BLaER1 treated with 17β-estradiol and CSF1 and Interleukin-3, amounts not matched to agents 10 nM and 100 nM (cell line): Measurements from ENCODE around the gene CAMK1G.

ENCODE experiments used
- H3K27ac ChIP-seq, 11 experiments: shearing (Covaris generic); formaldehyde crosslinking; 2 replicates each; pipeline ENCODE4 v1.8.1; 2022
- H3K27me3 ChIP-seq, 11 experiments: shearing (Covaris generic); formaldehyde crosslinking; 2 replicates each; pipeline ENCODE4 v1.8.1; 2022
- H3K36me3 ChIP-seq, 11 experiments: shearing (Covaris generic); formaldehyde crosslinking; 2 replicates each; pipeline ENCODE4 v1.8.1; 2022
- H3K4me1 ChIP-seq, 10 experiments: shearing (Covaris generic); formaldehyde crosslinking; 2 replicates each; pipeline ENCODE4 v1.8.1; 2022
- H3K4me2 ChIP-seq, 11 experiments: shearing (Covaris generic); formaldehyde crosslinking; 2 replicates each; pipeline ENCODE4 v1.8.1; 2022
- H3K4me3 ChIP-seq, 10 experiments: shearing (Covaris generic); formaldehyde crosslinking; 2 replicates each; pipeline ENCODE4 v1.8.1; 2022
- H3K9ac ChIP-seq, 11 experiments: shearing (Covaris generic); formaldehyde crosslinking; 2 replicates each; pipeline ENCODE4 v1.8.1; 2022
- H3K9me3 ChIP-seq, 11 experiments: shearing (Covaris generic); formaldehyde crosslinking; replicated peaks in 1 of 11; 2 replicates each; pipeline ENCODE4 v1.8.1; 2022
- H4K20me1 ChIP-seq, 11 experiments: shearing (Covaris generic); formaldehyde crosslinking; 2 replicates each; pipeline ENCODE4 v1.8.1; 2022
- Cebpa-rat ChIP-seq, 11 experiments: shearing (Covaris generic); IDR thresholded peaks; 2 replicates each; pipeline ENCODE4 v1.8.1; 2022

CAMK1G gene

DNA sequence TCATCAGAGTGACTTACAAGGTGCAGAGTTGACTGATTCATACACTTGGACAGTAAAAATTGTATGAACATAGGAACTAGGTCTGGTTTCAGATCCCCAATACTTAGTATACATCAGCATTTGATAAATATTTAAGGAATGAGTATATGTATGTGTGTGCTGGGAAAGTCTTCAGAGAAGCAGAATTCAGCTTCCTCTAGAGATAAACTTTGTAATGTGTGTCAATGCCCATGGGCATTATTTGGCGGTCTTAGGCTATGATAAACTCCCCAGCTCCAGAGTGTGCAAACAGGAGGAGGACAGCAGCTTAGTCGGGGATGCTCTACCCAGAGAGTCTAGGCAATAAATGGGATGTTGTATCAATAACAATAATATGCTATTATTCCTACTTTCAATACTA, 2.9 kb upstream of the CAMK1G start:
- H3K27me3 ChIP-seq: no peaks in the 10 kb centered on the region
- H3K27ac ChIP-seq: no peak overlapping the region
- H3K4me3 ChIP-seq: no peak overlapping the region
- TF ChIP-seq Cebpa-rat (IDR thresholded peaks at IDR 0.05): no peak
- H3K4me2 ChIP-seq: no peak overlapping the region
- no peaks in the 10 kb centered on the region for H3K36me3 ChIP-seq
- no peaks in the 10 kb centered on the region for H3K4me1 ChIP-seq
- H3K9me3 ChIP-seq: no peaks in the 10 kb centered on the region
- H4K20me1 ChIP-seq: no peaks in the 10 kb centered on the region
- no peak overlapping the region for H3K9ac ChIP-seq

DNA sequence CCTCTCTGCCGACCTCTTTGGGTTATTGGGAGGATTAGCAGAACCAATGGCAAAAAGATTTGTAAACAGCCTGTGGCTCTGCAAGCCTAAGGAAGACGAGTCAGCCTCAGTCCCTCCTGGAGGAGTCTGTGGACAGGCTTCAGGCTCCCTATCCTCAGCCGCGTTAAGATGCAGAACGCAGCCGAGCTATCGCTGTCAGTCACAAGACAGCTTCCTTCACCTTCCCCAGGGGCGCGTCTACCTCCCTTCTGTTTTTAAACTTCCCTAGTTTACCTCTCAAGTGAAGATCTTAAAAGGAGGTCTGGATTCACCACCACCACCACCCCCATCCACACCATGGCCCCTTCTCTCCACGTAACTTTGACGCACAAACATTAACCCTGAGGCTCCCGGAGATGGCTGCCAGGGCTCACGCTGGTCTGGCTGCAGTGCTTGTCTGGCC, 738 bp downstream of the CAMK1G start:
- no peak for TF ChIP-seq Cebpa-rat (IDR thresholded peaks at IDR 0.05)
- Histone ChIP-seq H3K27ac (no peak overlapping the region), H3K27me3 (no peaks in the 10 kb centered on the region), H3K9me3 (peaks cover 0 to 15% (median 9%) of the 10 kb centered on the region in 11 experiments; a peak in 10 of 22 replicates), H4K20me1 (no peaks in the 10 kb centered on the region), H3K4me2 (no peak overlapping the region), H3K4me3 (no peak overlapping the region), H3K9ac (no peak overlapping the region), H3K36me3 (no peaks in the 10 kb centered on the region), H3K4me1 (no peaks in the 10 kb centered on the region)

DNA sequence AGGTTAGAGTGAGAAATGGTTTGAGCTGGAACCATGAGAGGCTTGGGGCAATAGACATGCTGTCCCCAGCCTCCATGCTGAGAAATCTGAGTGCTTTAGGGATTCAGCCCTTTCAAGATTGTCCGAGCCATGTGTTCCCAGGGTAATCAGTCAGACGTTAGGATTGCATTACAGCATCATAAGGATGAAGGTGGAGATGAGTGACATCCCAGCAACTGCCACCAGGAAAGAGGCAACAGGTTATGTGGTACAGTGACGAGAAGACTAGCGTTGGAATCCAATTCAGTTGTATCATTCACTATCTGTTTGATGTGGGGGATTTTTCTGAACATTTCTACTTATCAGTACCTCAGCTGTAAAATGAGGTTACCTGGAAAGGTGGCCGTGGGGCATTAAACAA, 1.7 kb downstream of the CAMK1G start:
- H3K9ac ChIP-seq: no peak overlapping the region
- no peak overlapping the region for H3K4me3 ChIP-seq

DNA sequence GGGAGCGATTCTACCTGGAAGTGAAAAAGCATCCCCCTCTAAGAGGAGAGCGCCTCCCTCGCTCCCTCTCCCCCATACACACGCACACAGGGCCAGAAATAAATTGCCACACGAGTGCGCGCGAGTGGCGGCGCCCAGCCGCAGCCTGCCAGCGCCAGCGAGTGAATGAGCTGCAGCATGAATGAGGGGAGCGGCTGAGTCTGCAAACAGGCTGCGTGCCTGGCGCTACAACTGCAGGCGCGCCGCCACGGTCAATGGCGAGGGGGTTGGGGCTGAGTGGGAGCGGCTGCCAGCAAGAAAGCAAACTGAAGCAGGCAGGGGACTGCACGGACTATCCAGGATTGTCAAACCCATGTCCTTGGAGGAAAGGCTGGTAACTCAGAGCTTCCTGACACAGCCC, 2.2 kb downstream of the CAMK1G start:
- Histone ChIP-seq H3K4me2 (no peak overlapping the region), H3K4me3 (no peak overlapping the region)

More for the DNA sequence above, 1.7 kb downstream of the CAMK1G start:
- no peaks in the 10 kb centered on the region for H3K4me1 ChIP-seq
- TF ChIP-seq Cebpa-rat (IDR thresholded peaks at IDR 0.05): no peak
- H3K4me2 ChIP-seq: no peak overlapping the region
- H3K9me3 ChIP-seq: peaks cover 0 to 15% (median 9%) of the 10 kb centered on the region in 11 experiments; a peak in 10 of 22 replicates
- H3K27ac ChIP-seq: no peak overlapping the region
- H3K27me3 ChIP-seq: no peaks in the 10 kb centered on the region
- no peaks in the 10 kb centered on the region for H3K36me3 ChIP-seq
- H4K20me1 ChIP-seq: no peaks in the 10 kb centered on the region

DNA sequence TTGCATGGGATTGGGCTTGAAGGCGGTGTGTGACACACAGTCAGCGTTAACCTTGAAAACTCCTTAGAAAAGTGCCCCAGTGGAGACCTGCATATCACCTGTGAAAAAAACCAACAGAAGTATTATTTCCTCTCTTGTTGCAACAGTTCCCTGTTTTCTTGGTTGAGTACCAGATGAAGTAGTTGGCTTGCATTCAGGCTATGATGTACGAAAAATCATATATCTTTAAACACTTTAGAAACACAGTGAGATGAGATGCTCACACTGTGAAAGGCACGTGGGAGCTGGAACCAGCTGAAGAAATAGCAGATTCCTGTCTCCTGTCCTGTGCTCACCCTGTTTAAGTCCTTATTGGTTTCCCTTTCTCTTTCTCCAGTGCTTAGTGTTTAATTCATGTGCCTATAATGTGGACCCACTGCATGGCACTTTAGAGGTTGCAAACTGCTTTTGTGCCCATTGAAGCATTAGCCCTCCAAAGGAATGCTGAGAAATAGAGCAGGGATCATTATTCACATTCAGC, 2.8 kb downstream of the CAMK1G start:
- H3K9me3 ChIP-seq: peaks cover 0 to 15% (median 9%) of the 10 kb centered on the region in 11 experiments; a peak in 10 of 22 replicates
- no peak overlapping the region for H3K4me3 ChIP-seq
- H3K4me2 ChIP-seq: no peak overlapping the region
- H4K20me1 ChIP-seq: no peaks in the 10 kb centered on the region
- no peak overlapping the region for H3K27ac ChIP-seq
- no peak overlapping the region for H3K9ac ChIP-seq
- H3K36me3 ChIP-seq: no peaks in the 10 kb centered on the region
- H3K4me1 ChIP-seq: no peaks in the 10 kb centered on the region
- H3K27me3 ChIP-seq: no peaks in the 10 kb centered on the region
- no peak for TF ChIP-seq Cebpa-rat (IDR thresholded peaks at IDR 0.05)

More for the DNA sequence above, 2.2 kb downstream of the CAMK1G start:
- Histone ChIP-seq H3K9me3 (peaks cover 0 to 15% (median 9%) of the 10 kb centered on the region in 11 experiments; a peak in 10 of 22 replicates), H3K27me3 (no peaks in the 10 kb centered on the region), H3K9ac (no peak overlapping the region), H3K4me1 (no peaks in the 10 kb centered on the region), H3K36me3 (no peaks in the 10 kb centered on the region), H4K20me1 (no peaks in the 10 kb centered on the region), H3K27ac (no peak overlapping the region)
- no peak for TF ChIP-seq Cebpa-rat (IDR thresholded peaks at IDR 0.05)

DNA sequence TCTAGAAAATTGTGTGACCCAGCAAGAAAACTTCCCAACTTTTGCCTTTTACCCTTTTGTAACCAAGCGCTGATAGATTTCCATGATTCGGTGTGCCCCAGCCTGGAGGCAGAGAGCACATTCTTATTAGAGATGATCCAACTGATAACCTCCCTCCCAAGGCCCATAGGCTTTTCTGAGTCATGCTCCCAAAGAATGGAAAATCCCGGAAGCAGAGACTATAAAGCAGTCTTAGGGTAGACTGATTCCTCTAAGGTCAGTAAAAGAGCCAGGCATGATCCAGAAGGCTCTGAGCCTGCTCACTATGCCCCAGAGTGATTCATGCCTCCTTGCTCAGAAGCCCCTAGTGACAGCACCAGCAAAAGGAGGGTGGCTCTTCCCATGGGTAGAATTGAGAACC, 4.3 kb downstream of the CAMK1G start:
- no peaks in the 10 kb centered on the region for H3K36me3 ChIP-seq
- no peaks in the 10 kb centered on the region for H3K4me1 ChIP-seq
- no peak overlapping the region for H3K27ac ChIP-seq
- no peak overlapping the region for H3K9ac ChIP-seq
- no peak overlapping the region for H3K4me2 ChIP-seq
- peaks cover 0 to 15% (median 9%) of the 10 kb centered on the region in 11 experiments; a peak in 10 of 22 replicates for H3K9me3 ChIP-seq
- H3K27me3 ChIP-seq: no peaks in the 10 kb centered on the region
- H3K4me3 ChIP-seq: no peak overlapping the region
- H4K20me1 ChIP-seq: no peaks in the 10 kb centered on the region
- no peak for TF ChIP-seq Cebpa-rat (IDR thresholded peaks at IDR 0.05)

DNA sequence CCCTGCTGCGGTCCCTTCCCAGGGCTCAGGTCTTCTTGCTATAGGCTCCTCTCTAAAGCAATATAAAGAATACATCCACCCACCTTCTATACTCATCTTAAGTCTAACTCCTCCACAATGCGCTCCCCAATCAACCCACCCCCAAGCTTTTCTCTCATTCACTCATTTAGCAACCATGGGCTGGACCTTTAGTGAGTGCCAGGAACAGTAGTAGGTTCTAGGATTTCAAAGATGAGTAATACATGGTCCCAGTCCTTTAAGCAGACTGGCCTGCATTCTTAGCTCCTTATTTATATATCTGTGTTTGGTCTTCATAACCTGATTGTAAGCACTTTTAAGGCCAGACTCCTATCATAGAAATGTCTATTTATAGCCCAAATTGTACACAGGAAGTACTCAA, 5.9 kb downstream of the CAMK1G start:
- Histone ChIP-seq H3K9ac (no peak overlapping the region), H3K27ac (no peak overlapping the region), H3K27me3 (no peaks in the 10 kb centered on the region), H3K4me3 (no peak overlapping the region), H3K4me1 (no peaks in the 10 kb centered on the region), H3K9me3 (peaks cover 0 to 15% (median 9%) of the 10 kb centered on the region in 11 experiments; a peak in 10 of 22 replicates), H3K36me3 (no peaks in the 10 kb centered on the region), H4K20me1 (no peaks in the 10 kb centered on the region), H3K4me2 (no peak overlapping the region)
- TF ChIP-seq Cebpa-rat (IDR thresholded peaks at IDR 0.05): no peak

DNA sequence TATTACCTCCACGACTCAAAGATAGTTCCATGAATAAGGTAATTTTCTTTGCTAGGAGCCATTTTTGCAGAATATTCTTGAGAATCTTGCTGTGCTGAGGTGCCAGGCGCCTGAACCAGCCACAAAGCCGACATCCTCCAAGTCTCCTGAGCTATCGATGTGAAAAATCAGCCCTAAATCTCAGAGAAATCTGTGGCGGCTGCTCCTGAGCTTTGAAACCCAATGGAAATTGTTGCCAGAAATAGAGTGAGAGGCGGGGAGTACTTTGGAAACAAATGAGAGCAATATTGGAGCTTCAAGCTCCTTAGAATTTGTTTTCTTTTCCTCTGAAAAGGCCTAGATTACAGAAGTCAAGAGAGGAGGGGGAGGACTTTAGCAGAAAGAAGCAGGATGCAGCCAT, 6.3 kb downstream of the CAMK1G start:
- Histone ChIP-seq H3K36me3 (no peaks in the 10 kb centered on the region), H3K4me1 (no peaks in the 10 kb centered on the region)

DNA sequence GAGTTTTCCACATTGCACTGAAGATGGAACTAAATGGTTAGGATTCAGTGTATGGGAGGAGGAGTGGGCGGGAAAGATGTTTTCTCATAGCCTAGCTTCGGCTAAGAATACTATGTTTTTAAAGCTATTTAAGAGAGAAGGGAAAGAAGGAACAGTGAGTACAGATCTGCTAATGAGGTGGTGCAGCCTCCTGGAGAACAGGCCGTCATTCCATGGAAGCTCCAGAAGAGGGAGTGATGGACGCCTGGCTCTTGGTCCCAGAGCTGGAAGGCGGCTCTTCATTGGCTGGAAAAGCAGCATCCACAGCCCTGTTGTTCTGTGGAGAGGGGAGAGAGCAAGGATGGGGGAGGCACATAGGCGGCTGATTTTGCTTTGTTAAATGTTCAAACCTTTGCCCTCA, 6.9 kb downstream of the CAMK1G start:
- Histone ChIP-seq H3K27ac (no peak overlapping the region), H4K20me1 (no peaks in the 10 kb centered on the region), H3K9ac (no peak overlapping the region), H3K4me2 (no peak overlapping the region), H3K27me3 (no peaks in the 10 kb centered on the region), H3K4me3 (no peak overlapping the region), H3K9me3 (peaks cover 0 to 15% (median 9%) of the 10 kb centered on the region in 11 experiments; a peak in 10 of 22 replicates), H3K4me1 (no peaks in the 10 kb centered on the region; a peak in 1 of 20 replicates), H3K36me3 (no peaks in the 10 kb centered on the region)
- TF ChIP-seq Cebpa-rat (IDR thresholded peaks at IDR 0.05): no peak

More for the DNA sequence above, 6.3 kb downstream of the CAMK1G start:
- H3K4me3 ChIP-seq: no peak overlapping the region
- no peak overlapping the region for H3K27ac ChIP-seq
- no peaks in the 10 kb centered on the region for H3K27me3 ChIP-seq
- H3K4me2 ChIP-seq: no peak overlapping the region
- peaks cover 0 to 15% (median 9%) of the 10 kb centered on the region in 11 experiments; a peak in 10 of 22 replicates for H3K9me3 ChIP-seq
- no peaks in the 10 kb centered on the region for H4K20me1 ChIP-seq
- no peak for TF ChIP-seq Cebpa-rat (IDR thresholded peaks at IDR 0.05)
- H3K9ac ChIP-seq: no peak overlapping the region

DNA sequence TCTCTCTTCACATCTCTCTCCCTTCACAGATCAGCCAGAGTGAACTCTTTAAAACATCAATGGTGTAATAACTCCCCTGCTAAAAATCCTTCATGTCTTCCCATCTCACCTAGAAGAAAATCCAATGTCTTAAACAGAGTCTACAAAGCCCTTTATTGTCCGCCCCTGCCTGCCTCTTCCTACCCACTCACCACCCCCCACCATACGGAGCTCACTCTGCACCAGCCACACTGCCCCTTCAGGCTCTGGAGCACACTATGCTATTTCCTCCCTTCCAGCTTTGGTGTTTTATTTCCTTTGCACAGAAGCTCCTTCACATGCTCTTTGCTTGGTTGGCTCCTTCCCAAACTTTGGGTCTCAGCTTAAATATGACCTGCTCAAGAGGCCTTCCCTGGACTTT, 10.2 kb downstream of the CAMK1G start:
- no peaks in the 10 kb centered on the region for H3K36me3 ChIP-seq

More for the DNA sequence above, 10.2 kb downstream of the CAMK1G start:
- TF ChIP-seq Cebpa-rat (IDR thresholded peaks at IDR 0.05): no peak
- H3K9me3 ChIP-seq: peaks cover 0 to 2% (median under 1%) of the 10 kb centered on the region in 11 experiments; a peak in 5 of 22 replicates
- peaks cover 0 to 4% (median 0%) of the 10 kb centered on the region in 10 experiments; a peak in 1 of 20 replicates for H3K4me1 ChIP-seq
- H3K27me3 ChIP-seq: no peaks in the 10 kb centered on the region
- no peak overlapping the region for H3K4me3 ChIP-seq
- H3K9ac ChIP-seq: no peak overlapping the region
- no peaks in the 10 kb centered on the region for H4K20me1 ChIP-seq
- H3K4me2 ChIP-seq: no peak overlapping the region
- H3K27ac ChIP-seq: no peak overlapping the region
